Liver (tissue), 3 donors: Measurements from ENCODE around the gene FGR.

Experiments used
- ATF3 ChIP-seq: IDR thresholded peaks from 2 replicates; pipeline ENCODE4 v1.6.1; 2016; ENCODE audit warnings: antibody characterized with exemption
- CTCF ChIP-seq: fragments of 150-350 bp; IDR thresholded peaks from 2 replicates; pipeline ENCODE4 v1.5.1; 2017; ENCODE audit warnings: improper control_type of control experiment, low read depth, low read length; ENCODE audit not compliant: missing input control
- EGR1 ChIP-seq, 2 donors: IDR thresholded peaks; 2 replicates each; pipeline ENCODE4 v1.6.1; 2016 to 2018; ENCODE audit warnings: antibody characterized with exemption in 2 of 2, low read depth in 2 of 2
- FOXA1 ChIP-seq: IDR thresholded peaks from 2 replicates; pipeline ENCODE4 v1.6.1; 2016; ENCODE audit warnings: antibody characterized with exemption
- GABPA ChIP-seq, 2 donors: IDR thresholded peaks in 1 of 2; conservative IDR thresholded peaks in 1 of 2; 2 replicates each; pipeline ENCODE4 v1.6.1; 2016; ENCODE audit warnings: antibody characterized with exemption in 2 of 2, mild to moderate bottlenecking in 1 of 2, moderate library complexity in 1 of 2
- HNF4A ChIP-seq, 2 donors: conservative IDR thresholded peaks; 2 replicates each; pipeline ENCODE4 v1.6.1; 2016; ENCODE audit warnings: antibody characterized with exemption in 2 of 2, mild to moderate bottlenecking in 2 of 2
- HNF4G ChIP-seq: IDR thresholded peaks from 2 replicates; pipeline ENCODE4 v1.6.1; 2016; ENCODE audit warnings: antibody characterized with exemption
- JUND ChIP-seq, 2 donors: IDR thresholded peaks; 2 replicates each; pipeline ENCODE4 v1.6.1; 2016; ENCODE audit warnings: antibody characterized with exemption in 2 of 2
- MAX ChIP-seq: IDR thresholded peaks from 2 replicates; pipeline ENCODE4 v1.6.1; 2016; ENCODE audit warnings: antibody characterized with exemption
- REST ChIP-seq: IDR thresholded peaks from 2 replicates; pipeline ENCODE4 v1.6.1; 2016; ENCODE audit warnings: antibody characterized with exemption, mild to moderate bottlenecking
- SP1 ChIP-seq: IDR thresholded peaks from 2 replicates; pipeline ENCODE4 v1.6.1; 2018; ENCODE audit warnings: antibody characterized with exemption, mild to moderate bottlenecking
- TAF1 ChIP-seq: conservative IDR thresholded peaks from 2 replicates; pipeline ENCODE4 v1.6.1; 2016; ENCODE audit warnings: antibody characterized with exemption, mild to moderate bottlenecking
- donor health status: healthy.
- donor health status: healthy.

- TF ChIP-seq ATF3 = no peak
- no peak for TF ChIP-seq FOXA1
- no peak for TF ChIP-seq CTCF
- TF ChIP-seq MAX = no peak
- no peak for TF ChIP-seq HNF4A (conservative IDR thresholded peaks at IDR 0.05)
- TF ChIP-seq TAF1 = no peak
- no peak for TF ChIP-seq REST
- no peak for TF ChIP-seq SP1
- no peak for TF ChIP-seq GABPA (IDR thresholded peaks at IDR 0.05 in 1 of 2, conservative IDR thresholded peaks at IDR 0.05 in 1 of 2)
- TF ChIP-seq EGR1 (IDR thresholded peaks at IDR 0.05; ENCODE audit: low read depth in 2 of 2) = no peak
- no peak for TF ChIP-seq JUND (IDR thresholded peaks at IDR 0.05)
- TF ChIP-seq HNF4G = no peak
Observed at GRCh38 chr1:27646676-27647075, 11.7 kb upstream of the FGR start.
